GM18505 (cell line): ENCODE results near the gene RAVER2.

ENCODE experiments used
- ATAC-seq: cut with Tn5 transposase; IDR thresholded peaks from one replicate; pipeline ENCODE4 v1.9.1; 2021; ENCODE audit not compliant: unreplicated experiment
- POLR2A ChIP-seq: IDR thresholded peaks from 4 replicates; pipeline ENCODE4 v1.6.1; 2011; ENCODE audit warnings: borderline replicate concordance; ENCODE audit not compliant: insufficient read depth, insufficient read length; ENCODE audit errors: extremely low read depth

Gene RAVER2

DNA sequence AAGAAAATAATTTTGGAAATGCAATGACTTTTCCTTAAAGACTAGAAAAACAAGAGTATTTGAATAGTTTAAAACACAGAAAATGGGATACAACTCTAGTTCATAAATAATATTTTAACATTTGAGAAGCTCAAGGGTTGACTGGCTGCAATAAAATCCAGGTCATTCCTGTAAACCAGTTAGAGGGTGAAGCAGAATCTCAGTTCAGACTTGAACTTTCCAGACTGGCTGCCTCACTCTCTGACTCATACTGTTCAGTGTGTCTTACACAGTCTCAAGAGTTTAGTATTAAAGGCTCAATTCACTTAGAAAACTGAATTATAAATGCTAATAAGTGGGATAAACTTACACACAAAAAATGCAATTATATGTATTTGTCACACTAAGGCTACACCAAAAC lies 89.9 kb downstream of the RAVER2 start:
- no peak for TF ChIP-seq POLR2A
- ATAC-seq, result no peak

DNA sequence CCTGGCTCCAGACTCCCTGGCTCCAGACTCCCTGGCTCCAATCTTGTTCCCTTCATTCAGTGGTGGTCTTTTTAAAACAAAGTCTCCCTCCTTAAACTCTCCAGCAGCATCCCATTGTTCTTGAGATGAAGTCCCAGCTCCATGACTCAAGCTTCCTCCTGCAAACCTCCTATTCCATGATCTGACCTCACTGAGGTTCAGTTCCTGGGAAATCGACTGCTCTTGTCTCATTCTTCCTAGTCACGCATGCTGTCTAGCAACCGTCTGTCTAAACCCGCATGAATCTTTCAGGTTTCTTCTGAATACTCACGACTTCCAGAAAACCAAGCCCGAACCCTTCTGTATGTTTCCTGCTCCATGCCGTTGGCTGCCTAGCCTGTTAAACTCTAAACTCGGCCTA lies 91.9 kb downstream of the RAVER2 start:
- no peak for ATAC-seq

GRCh38 chr1:64838486-64838885 lies 93.6 kb downstream of the RAVER2 start:
- no peak for ATAC-seq

More for the DNA sequence above, 91.9 kb downstream of the RAVER2 start:
- TF ChIP-seq POLR2A, result no peak

DNA sequence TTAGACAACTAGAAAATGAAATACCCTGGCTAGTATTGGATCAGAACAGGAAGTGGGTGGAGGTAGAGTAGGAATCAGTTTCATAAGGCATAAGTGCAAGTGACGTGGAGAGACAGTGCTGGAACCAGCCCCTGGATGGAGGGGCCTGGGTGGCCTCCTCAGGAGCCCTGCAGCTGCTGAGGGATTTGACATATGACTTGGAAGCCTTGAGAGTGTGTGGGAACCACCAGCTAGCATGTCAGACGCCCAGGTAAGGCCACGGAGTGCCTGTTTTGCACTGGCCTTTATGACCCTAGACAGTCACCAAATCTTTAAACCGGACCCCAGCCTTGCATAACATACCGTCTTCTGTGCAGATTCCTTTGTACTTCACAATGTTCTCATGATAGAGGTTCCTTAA lies 94.4 kb downstream of the RAVER2 start:
- no peak for ATAC-seq
- TF ChIP-seq POLR2A, result no peak

More at GRCh38 chr1:64838486-64838885, 93.6 kb downstream of the RAVER2 start:
- no peak for TF ChIP-seq POLR2A

DNA sequence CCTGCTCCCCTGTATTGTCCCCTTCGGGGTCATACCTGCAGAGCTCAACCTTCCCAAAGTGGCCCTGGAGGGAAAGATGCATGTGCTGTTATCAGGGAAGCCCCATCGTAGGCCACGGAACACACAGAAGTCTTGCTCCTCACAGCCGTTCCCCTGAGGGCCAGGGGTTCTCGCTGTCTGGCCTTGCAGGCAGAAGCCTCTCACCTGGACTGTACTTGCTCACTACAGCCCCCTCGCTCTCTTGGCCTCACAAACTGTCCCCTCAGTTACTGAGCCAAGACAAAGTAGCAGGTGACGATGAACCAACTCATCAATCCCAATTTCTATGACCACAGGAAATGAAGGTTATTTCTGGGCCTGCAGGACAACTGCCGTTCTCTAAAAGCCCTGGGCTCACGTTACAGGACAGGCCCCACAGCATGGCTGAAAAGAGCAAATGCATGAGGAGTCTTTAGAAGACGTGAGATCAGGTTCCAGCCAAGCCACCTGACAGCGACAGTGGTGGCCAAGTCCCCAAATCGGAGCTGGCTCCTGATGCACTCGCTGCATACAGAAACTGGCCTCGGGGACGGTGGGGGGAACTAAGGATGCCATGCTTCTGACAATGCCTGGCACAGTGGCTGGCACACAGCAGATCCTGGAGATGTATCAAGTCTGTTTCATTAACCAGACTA lies 95.0 kb downstream of the RAVER2 start:
- ATAC-seq, result no peak
- TF ChIP-seq POLR2A, result no peak

- ATAC-seq, result no peak
- TF ChIP-seq POLR2A, result no peak
These were observed 96.6 kb downstream of the RAVER2 start for GRCh38 chr1:64841330-64842065.

DNA sequence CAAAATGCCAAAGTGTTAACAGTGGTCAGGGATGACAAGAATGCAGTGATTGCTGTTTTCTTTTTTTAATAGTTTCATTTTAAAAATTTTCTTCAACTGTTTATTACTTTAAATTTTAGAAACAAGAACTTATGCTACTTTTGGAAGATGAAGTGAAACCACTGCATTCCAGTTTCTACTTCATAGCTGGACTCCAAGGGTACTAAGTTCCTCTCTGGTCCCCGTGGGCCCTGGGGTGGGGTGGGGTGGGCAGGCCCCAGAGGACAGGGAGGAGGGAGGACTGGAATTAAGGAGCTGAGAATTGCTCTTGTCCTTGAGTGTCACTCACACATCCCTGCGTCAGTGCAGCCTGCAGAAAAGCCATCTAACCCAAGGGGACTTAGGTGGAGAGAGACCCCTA lies 97.3 kb downstream of the RAVER2 start:
- TF ChIP-seq POLR2A, result no peak
- no peak for ATAC-seq

DNA sequence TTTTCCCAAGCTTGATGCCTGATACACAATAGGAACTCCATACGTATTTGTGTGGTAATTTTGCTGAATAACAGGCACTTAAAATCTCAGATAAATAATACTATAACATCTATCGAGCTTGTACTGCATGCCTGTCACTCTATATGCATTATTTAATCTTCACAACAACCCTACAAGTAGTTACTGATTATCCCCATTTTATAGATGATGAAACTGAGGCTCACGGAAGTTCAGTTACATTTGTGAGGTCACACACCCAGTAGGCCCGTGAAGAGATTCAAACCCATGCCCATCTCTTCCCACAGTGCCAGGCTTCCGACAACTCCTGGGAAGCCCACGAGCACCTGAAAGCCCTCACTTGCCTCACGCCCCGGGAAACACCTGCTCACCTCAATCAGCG lies 98.8 kb downstream of the RAVER2 start:
- no peak for TF ChIP-seq POLR2A
- no peak for ATAC-seq

DNA sequence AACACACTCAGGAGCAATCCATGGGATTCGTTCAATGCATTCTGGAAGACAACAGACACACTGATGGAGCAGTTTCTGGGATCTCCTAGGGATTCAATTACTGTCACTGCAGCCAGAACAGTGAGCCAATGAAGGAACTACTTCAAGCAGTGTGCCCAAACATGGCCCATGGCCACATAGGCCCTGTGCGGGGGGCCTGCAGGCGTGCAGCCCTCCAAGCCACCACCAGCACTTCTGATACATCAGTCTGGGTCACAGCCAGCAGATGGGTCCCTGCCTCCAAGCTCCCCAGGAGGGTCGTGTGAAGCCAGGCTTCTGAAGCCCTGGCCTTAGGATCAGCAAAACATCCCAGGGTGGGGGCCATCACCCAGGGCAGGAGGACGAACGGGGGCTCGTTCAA lies 99.3 kb downstream of the RAVER2 start:
- no peak for TF ChIP-seq POLR2A
- ATAC-seq, result no peak

DNA sequence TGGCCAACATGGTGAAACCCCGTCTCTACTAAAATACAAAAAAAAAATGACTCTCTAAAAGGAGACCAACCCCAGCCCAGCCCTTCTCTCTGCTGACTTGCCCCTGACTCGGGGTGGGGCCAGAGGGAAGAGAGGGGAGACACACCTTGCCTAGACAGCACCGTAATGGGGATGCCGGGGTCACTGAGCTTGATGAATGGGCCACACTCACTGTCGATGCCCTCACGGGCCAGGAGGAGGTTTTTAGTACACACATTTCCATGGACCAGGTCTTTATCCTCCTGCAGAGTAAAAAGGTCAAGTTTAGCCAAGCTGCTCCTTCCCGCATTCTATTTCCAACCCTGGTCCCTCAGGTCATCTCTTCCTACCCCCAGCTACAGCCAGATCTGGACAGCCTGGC lies 99.7 kb downstream of the RAVER2 start:
- no peak for ATAC-seq
- TF ChIP-seq POLR2A, result no peak

GRCh38 chr1:64845831-64846425 lies 101.1 kb downstream of the RAVER2 start:
- ATAC-seq, result no peak
- TF ChIP-seq POLR2A, result no peak

GRCh38 chr1:64846573-64847430 lies 101.9 kb downstream of the RAVER2 start:
- TF ChIP-seq POLR2A, result no peak
- ATAC-seq, result no peak

GRCh38 chr1:64847666-64848065 lies 102.8 kb downstream of the RAVER2 start:
- no peak for ATAC-seq
- no peak for TF ChIP-seq POLR2A
